H1 (cell line): ENCODE data around the gene SPR. TPM values are rescaled to one million over a fixed set of nuclear protein-coding genes. Genes with fewer than 3 reads are reported as not detected.
A peak's percentile ranks its signal among the peaks of the same experiment; 100 is the strongest.

Experiments used
- ASH2L ChIP-seq: fragments of 200-600, 300-600 bp; sonication (generic); IDR thresholded peaks from one replicate; pipeline ENCODE4 v1.7.1; 2017; ENCODE audit warnings: low read length
- ATF2 ChIP-seq: IDR thresholded peaks from 2 replicates; pipeline ENCODE4 v1.6.1; 2012; ENCODE audit warnings: low read length, inconsistent platforms
- BACH1 ChIP-seq: IDR thresholded peaks from 2 replicates; pipeline ENCODE4 v1.6.1; 2012; ENCODE audit warnings: low read length, improper control_type of control experiment
- CBX5 ChIP-seq: fragments of 300-800, 300-1000 bp; sonication (generic); IDR thresholded peaks from 2 replicates; pipeline ENCODE4 v1.7.1; 2016; ENCODE audit warnings: antibody characterized with exemption, low read length, low read depth
- CEBPB ChIP-seq: IDR thresholded peaks from 2 replicates; pipeline ENCODE4 v1.6.1; 2012; ENCODE audit warnings: low read depth, low read length
- CHD2 ChIP-seq: IDR thresholded peaks from 2 replicates; pipeline ENCODE4 v1.6.1; 2012; ENCODE audit warnings: low read length, improper control_type of control experiment
- CTCF ChIP-seq, 3 experiments: IDR thresholded peaks; 1 replicate in 2 of 3; 2 replicates in 1 of 3; pipeline versions ENCODE4 v1.5.1 to v1.6.1; 2011; ENCODE audit warnings: low read length in 3 of 3, mild to moderate bottlenecking in 3 of 3, inconsistent platforms in 2 of 3, low read depth in 1 of 3, moderate library complexity in 1 of 3; ENCODE audit not compliant: insufficient read depth in 1 of 3; ENCODE audit errors: control extremely low read depth in 1 of 3
- EZH2 ChIP-seq: fragments of 200-600 bp; sonication (generic); IDR thresholded peaks from 2 replicates; pipeline ENCODE4 v1.7.1; 2012; ENCODE audit warnings: low read depth, mild to moderate bottlenecking, moderate library complexity, low read length, inconsistent platforms; ENCODE audit not compliant: severe bottlenecking
- POLR2A ChIP-seq, 2 experiments: IDR thresholded peaks; 1 replicate in 1 of 2; 2 replicates in 1 of 2; pipeline ENCODE4 v1.6.1; 2011; ENCODE audit warnings: low read depth in 2 of 2, low read length in 2 of 2, mild to moderate bottlenecking in 2 of 2; ENCODE audit errors: control extremely low read depth in 1 of 2
- SAP30 ChIP-seq: fragments of 300-600 bp; sonication (generic); IDR thresholded peaks from 2 replicates; pipeline ENCODE4 v1.7.1; 2012; ENCODE audit warnings: low read length, moderate library complexity, mild to moderate bottlenecking, inconsistent platforms; ENCODE audit not compliant: insufficient read depth, insufficient replicate concordance
- SP2 ChIP-seq: IDR thresholded peaks from 2 replicates; pipeline ENCODE4 v1.6.1; 2012; ENCODE audit warnings: mild to moderate bottlenecking, low read length, inconsistent platforms
- ZNF274 ChIP-seq: IDR thresholded peaks from 2 replicates; pipeline ENCODE4 v1.7.0; 2012; ENCODE audit warnings: low read length, borderline replicate concordance; ENCODE audit errors: extremely low read depth
- polyA plus RNA-seq, 7 experiments: library from polyadenylated mRNA; depleted of rRNA in 3 of 7; stranded (reverse) in 5 of 7; unstranded in 2 of 7; fragments of >200 nt in 5 of 7; fragments of 200-250 nt in 2 of 7; gene quantifications; 1 replicate in 5 of 7; 2 replicates in 1 of 7; 4 replicates in 1 of 7; pipeline versions ENCODE4 v1.2.1 to v1.2.3, GENCODE V29; 2011 to 2013; ENCODE audit warnings: missing spikeins in 2 of 7, mixed read lengths in 2 of 7
- total RNA-seq: library from RNA; stranded (reverse); fragmentation: NEBNext Ultra II Directional; extraction: Animal tissue kit (Norgen Biotek cat#: 25700); gene quantifications from 2 replicates; pipeline ENCODE4 v1.2.1, GENCODE V29; 2021

SPR gene
- total and polyA plus RNA-seq, 2 of the 8 experiments (the other 6 are each of a cell fraction or from before 2014, with no cell fraction given): 4.5 to 11.5 TPM

- TF ChIP-seq EZH2 (no peak), BACH1 (no peak), ATF2 (no peak), SAP30 (no peak), ASH2L (peak; percentile 93), CHD2 (peak; percentile 77), ZNF274 (no peak), SP2 (no peak), CBX5 (no peak), CTCF (IDR thresholded peaks at IDR 0.05; ENCODE audit: control extremely low read depth in 1 of 3, insufficient read depth in 1 of 3, low read depth in 1 of 3, low read length in 3 of 3) (peak; percentile 98 to 100 (median 100)), POLR2A (IDR thresholded peaks at IDR 0.05; ENCODE audit: control extremely low read depth in 1 of 2, low read depth in 2 of 2, low read length in 2 of 2) (peak in 1 of 2 experiments; percentile 62; a peak in 1 of 3 replicates), CEBPB (0 out of 2 replicates have a peak, but pooled peaks have one; percentile 38)
Observed at GRCh38 chr2:72862239-72862988, 24.8 kb upstream of the SPR start (continued).
